ENCODE results near the gene CHD3.

The CHD3 gene

GRCh38 chr17:7845359-7846062, 43.1 kb upstream of the CHD3 start:
- Mint-ChIP-seq H3K27ac (peak overlapping the region; percentile 100), H3K9me3 (no peaks in the 10 kb centered on the region), H3K4me3 (peak overlapping the region; percentile 93 to 100), H3K36me3 (ENCODE audit: insufficient read depth) (peaks cover 97% of the 10 kb centered on the region), H3K4me1 (ENCODE audit: low read depth in 2 of 2) (peaks cover 39 to 43% of the 10 kb centered on the region in 2 donors), H3K27me3 (no peaks in the 10 kb centered on the region)
- no peak for ATAC-seq (replicated peaks)
- DNase-seq: no peak

GRCh38 chr17:7846063-7846735, 42.4 kb upstream of the CHD3 start:
- ATAC-seq (replicated peaks) (no peak), DNase-seq (no peak)
- no peaks in the 10 kb centered on the region for H3K27me3 Mint-ChIP-seq
- H3K4me3 Mint-ChIP-seq: peak overlapping the region in 1 of 2 donors; percentile 93
- H3K9me3 Mint-ChIP-seq: no peaks in the 10 kb centered on the region
- H3K36me3 Mint-ChIP-seq (ENCODE audit: insufficient read depth): peaks cover 97% of the 10 kb centered on the region
- H3K27ac Mint-ChIP-seq: peak overlapping the region; percentile 73 to 100
- H3K4me1 Mint-ChIP-seq (ENCODE audit: low read depth in 2 of 2): peaks cover 36 to 41% of the 10 kb centered on the region in 2 donors

GRCh38 chr17:7846765-7847661, 41.6 kb upstream of the CHD3 start:
- peaks cover 97% of the 10 kb centered on the region for H3K36me3 Mint-ChIP-seq (ENCODE audit: insufficient read depth)
- DNase-seq (no peak), ATAC-seq (replicated peaks) (no peak)
- no peaks in the 10 kb centered on the region for H3K9me3 Mint-ChIP-seq
- H3K27me3 Mint-ChIP-seq: no peaks in the 10 kb centered on the region
- peak overlapping the region; percentile 8 to 93 for H3K4me3 Mint-ChIP-seq
- peaks cover 29 to 43% of the 10 kb centered on the region in 2 donors for H3K4me1 Mint-ChIP-seq (ENCODE audit: low read depth in 2 of 2)
- H3K27ac Mint-ChIP-seq: peak overlapping the region; percentile 73 to 95

GRCh38 chr17:7848131-7848579, 40.4 kb upstream of the CHD3 start:
- no peaks in the 10 kb centered on the region for H3K9me3 Mint-ChIP-seq
- DNase-seq: no peak
- peaks cover 97% of the 10 kb centered on the region for H3K36me3 Mint-ChIP-seq (ENCODE audit: insufficient read depth)
- peak overlapping the region in 1 of 2 donors; percentile 95 for H3K27ac Mint-ChIP-seq
- no peaks in the 10 kb centered on the region for H3K27me3 Mint-ChIP-seq
- H3K4me3 Mint-ChIP-seq: peak overlapping the region in 1 of 2 donors; percentile 21
- peaks cover 19 to 34% of the 10 kb centered on the region in 2 donors for H3K4me1 Mint-ChIP-seq (ENCODE audit: low read depth in 2 of 2)
- ATAC-seq (replicated peaks): no peak

GRCh38 chr17:7848739-7849129, 39.9 kb upstream of the CHD3 start:
- H3K36me3 Mint-ChIP-seq (ENCODE audit: insufficient read depth): peaks cover 92% of the 10 kb centered on the region
- H3K27ac Mint-ChIP-seq: peak overlapping the region in 1 of 2 donors; percentile 95
- no peak overlapping the region for H3K4me3 Mint-ChIP-seq
- H3K9me3 Mint-ChIP-seq: no peaks in the 10 kb centered on the region
- no peak for ATAC-seq (replicated peaks)
- H3K27me3 Mint-ChIP-seq: no peaks in the 10 kb centered on the region
- H3K4me1 Mint-ChIP-seq (ENCODE audit: low read depth in 2 of 2): peaks cover 15 to 28% of the 10 kb centered on the region in 2 donors
- no peak for DNase-seq

GRCh38 chr17:7849130-7849750, 39.3 kb upstream of the CHD3 start:
- H3K27ac Mint-ChIP-seq: peak overlapping the region in 1 of 2 donors; percentile 95
- no peak for DNase-seq
- peak overlapping the region in 1 of 2 donors; percentile 14 for H3K4me3 Mint-ChIP-seq
- H3K4me1 Mint-ChIP-seq (ENCODE audit: low read depth in 2 of 2): peaks cover 10 to 23% of the 10 kb centered on the region in 2 donors
- ATAC-seq (replicated peaks): no peak
- H3K9me3 Mint-ChIP-seq: no peaks in the 10 kb centered on the region
- peaks cover 87% of the 10 kb centered on the region for H3K36me3 Mint-ChIP-seq (ENCODE audit: insufficient read depth)
- no peaks in the 10 kb centered on the region for H3K27me3 Mint-ChIP-seq

GRCh38 chr17:7849751-7850504, 38.7 kb upstream of the CHD3 start:
- peaks cover 7 to 20% of the 10 kb centered on the region in 2 donors for H3K4me1 Mint-ChIP-seq (ENCODE audit: low read depth in 2 of 2)
- ATAC-seq (replicated peaks) (no peak), DNase-seq (no peak)
- peaks cover 80% of the 10 kb centered on the region for H3K36me3 Mint-ChIP-seq (ENCODE audit: insufficient read depth)
- peak overlapping the region in 1 of 2 donors; percentile 79 for H3K4me3 Mint-ChIP-seq
- H3K27ac Mint-ChIP-seq: peak overlapping the region in 1 of 2 donors; percentile 95
- H3K27me3 Mint-ChIP-seq: no peaks in the 10 kb centered on the region
- H3K9me3 Mint-ChIP-seq: no peaks in the 10 kb centered on the region

- Mint-ChIP-seq H3K9me3 (no peaks in the 10 kb centered on the region), H3K27me3 (no peaks in the 10 kb centered on the region), H3K4me3 (peak overlapping the region; percentile 72 to 79), H3K4me1 (ENCODE audit: low read depth in 2 of 2) (peaks cover 7 to 15% of the 10 kb centered on the region in 2 donors), H3K36me3 (ENCODE audit: insufficient read depth) (peaks cover 71% of the 10 kb centered on the region), H3K27ac (peak overlapping the region in 1 of 2 donors; percentile 95)
- DNase-seq (no peak), ATAC-seq (replicated peaks) (peak; percentile 4)
Measured at GRCh38 chr17:7850701-7851437, 37.7 kb upstream of the CHD3 start.

GRCh38 chr17:7851438-7852261, 36.9 kb upstream of the CHD3 start:
- peak; percentile 92 to 94 (median 94) for DNase-seq
- H3K27ac Mint-ChIP-seq: peak overlapping the region; percentile 49 to 95
- no peaks in the 10 kb centered on the region for H3K27me3 Mint-ChIP-seq
- peaks cover 63% of the 10 kb centered on the region for H3K36me3 Mint-ChIP-seq (ENCODE audit: insufficient read depth)
- ATAC-seq (replicated peaks): peak; percentile 80
- peak overlapping the region; percentile 72 to 79 for H3K4me3 Mint-ChIP-seq
- H3K4me1 Mint-ChIP-seq (ENCODE audit: low read depth in 2 of 2): peaks cover 3 to 13% of the 10 kb centered on the region in 2 donors
- H3K9me3 Mint-ChIP-seq: no peaks in the 10 kb centered on the region

- H3K4me3 Mint-ChIP-seq: peak overlapping the region in 1 of 2 donors; percentile 79
- H3K4me1 Mint-ChIP-seq (ENCODE audit: low read depth in 2 of 2): peaks cover 3 to 13% of the 10 kb centered on the region in 2 donors
- ATAC-seq (replicated peaks) (no peak), DNase-seq (no peak)
- peaks cover 57% of the 10 kb centered on the region for H3K36me3 Mint-ChIP-seq (ENCODE audit: insufficient read depth)
- peak overlapping the region in 1 of 2 donors; percentile 95 for H3K27ac Mint-ChIP-seq
- no peaks in the 10 kb centered on the region for H3K9me3 Mint-ChIP-seq
- no peaks in the 10 kb centered on the region for H3K27me3 Mint-ChIP-seq
Measured at GRCh38 chr17:7852262-7852670, 36.3 kb upstream of the CHD3 start.
